Skeletal muscle tissue (tissue), 4 donors: ENCODE results near the gene FBXO8. TPM values are rescaled to one million over a fixed set of nuclear protein-coding genes. Genes with fewer than 3 reads are reported as not detected.

Experiments
- H3K27ac ChIP-seq: one replicate; pipeline ENCODE4 v1.7.0; 2013; ENCODE audit warnings: mild to moderate bottlenecking, low read depth, low read length, inconsistent platforms
- H3K27me3 ChIP-seq, 3 donors: one replicate each; pipeline ENCODE4 v1.7.0; 2013; ENCODE audit warnings: low read length in 3 of 3; ENCODE audit not compliant: control insufficient read depth in 3 of 3, insufficient read depth in 3 of 3
- H3K36me3 ChIP-seq, 3 donors: one replicate each; pipeline ENCODE4 v1.7.0; 2013; ENCODE audit warnings: low read length in 3 of 3; ENCODE audit not compliant: control insufficient read depth in 3 of 3, insufficient read depth in 3 of 3
- H3K4me1 ChIP-seq, 3 donors: one replicate each; pipeline ENCODE4 v1.7.0; 2013; ENCODE audit warnings: low read length in 3 of 3, mild to moderate bottlenecking in 3 of 3; ENCODE audit not compliant: control insufficient read depth in 3 of 3, insufficient read depth in 3 of 3
- H3K4me3 ChIP-seq, 3 donors: one replicate each; pipeline ENCODE4 v1.7.0; 2013; ENCODE audit warnings: low read length in 3 of 3
- H3K9ac ChIP-seq, 3 donors: one replicate each; pipeline ENCODE4 v1.7.0; 2013; ENCODE audit warnings: low read length in 3 of 3, mild to moderate bottlenecking in 3 of 3, moderate library complexity in 2 of 3, low read depth in 1 of 3
- H3K9me3 ChIP-seq, 3 donors: one replicate each; pipeline ENCODE4 v1.7.0; 2013; ENCODE audit warnings: low read length in 3 of 3; ENCODE audit not compliant: control insufficient read depth in 3 of 3
- total RNA-seq: library from RNA; depleted of rRNA; stranded (reverse); fragments of >200 nt; gene quantifications from one replicate; pipeline ENCODE4 v1.2.3, GENCODE V29; 2014
- donor health status: Osteomylitis.

FBXO8 gene, protein sequence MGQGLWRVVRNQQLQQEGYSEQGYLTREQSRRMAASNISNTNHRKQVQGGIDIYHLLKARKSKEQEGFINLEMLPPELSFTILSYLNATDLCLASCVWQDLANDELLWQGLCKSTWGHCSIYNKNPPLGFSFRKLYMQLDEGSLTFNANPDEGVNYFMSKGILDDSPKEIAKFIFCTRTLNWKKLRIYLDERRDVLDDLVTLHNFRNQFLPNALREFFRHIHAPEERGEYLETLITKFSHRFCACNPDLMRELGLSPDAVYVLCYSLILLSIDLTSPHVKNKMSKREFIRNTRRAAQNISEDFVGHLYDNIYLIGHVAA
- 30.3 TPM for total RNA-seq

DNA sequence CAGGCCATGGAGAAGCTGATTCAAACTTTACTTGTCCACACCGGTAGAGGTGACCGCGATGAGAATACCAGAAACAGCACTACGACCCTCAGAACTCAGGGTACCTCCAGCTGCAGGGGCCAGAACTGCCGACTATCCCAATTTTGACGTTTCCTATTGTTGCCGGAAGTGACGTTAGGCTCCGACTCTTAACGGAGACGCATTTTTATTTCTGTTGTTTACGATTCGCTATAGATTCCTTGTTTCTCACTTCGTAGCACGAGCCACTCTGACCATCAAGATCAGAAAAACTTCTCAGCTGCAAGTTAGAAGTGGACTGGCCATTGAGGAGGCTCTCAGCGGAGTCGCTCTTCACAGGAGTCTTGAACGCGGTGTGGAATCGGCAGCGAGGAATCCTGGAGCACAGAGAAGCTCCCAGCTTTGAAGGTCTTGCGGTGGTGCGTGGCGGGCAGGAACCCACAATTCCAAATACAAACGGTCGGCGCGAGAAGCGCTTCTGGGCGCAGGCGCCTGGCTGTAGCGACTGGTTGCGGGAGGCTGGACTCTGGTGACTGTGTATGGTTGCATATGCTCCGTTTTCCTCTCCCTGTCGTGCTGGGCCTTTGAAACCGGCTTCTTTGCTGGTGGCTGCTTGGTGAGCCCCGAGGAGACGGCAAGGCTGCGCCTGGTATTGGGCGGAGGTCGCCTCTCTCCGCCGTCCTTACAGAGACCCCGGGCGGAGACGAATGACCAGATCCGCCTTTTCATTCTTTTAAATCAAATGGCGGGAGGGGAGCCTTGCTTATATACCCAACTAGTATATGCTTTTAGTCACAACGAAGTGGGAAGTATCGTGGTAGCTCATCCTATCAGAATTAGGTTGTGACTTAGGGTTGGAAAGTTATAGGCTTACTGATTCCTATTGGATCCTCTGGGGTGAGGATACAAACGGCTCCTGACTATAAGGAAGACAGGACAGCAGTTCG, at the start of gene FBXO8, which contains the start of gene CEP44:
Gene FBXO8 (minus strand): TSS at position 161 of the 965 bp plus-strand sequence. CDS start 20,575 bp downstream, outside the sequence.
Gene CEP44 (plus strand): TSS at position 405 of the 965 bp plus-strand sequence. CDS start 15,211 bp downstream, outside the sequence.
- H3K36me3 ChIP-seq, result no peaks in the 10 kb centered on the region
- H3K4me1 ChIP-seq, result peaks cover 10 to 25% (median 20%) of the 10 kb centered on the region in 3 donors
- H3K4me3 ChIP-seq, result peak within 1 kb of the TSS; percentile 91 to 95 (median 91)
- no peaks in the 10 kb centered on the region for H3K27me3 ChIP-seq
- no peaks in the 10 kb centered on the region for H3K9me3 ChIP-seq
- H3K27ac ChIP-seq, result peak within 1 kb of the TSS; percentile 96
- peak within 1 kb of the TSS; percentile 96 to 99 (median 96) for H3K9ac ChIP-seq

DNA sequence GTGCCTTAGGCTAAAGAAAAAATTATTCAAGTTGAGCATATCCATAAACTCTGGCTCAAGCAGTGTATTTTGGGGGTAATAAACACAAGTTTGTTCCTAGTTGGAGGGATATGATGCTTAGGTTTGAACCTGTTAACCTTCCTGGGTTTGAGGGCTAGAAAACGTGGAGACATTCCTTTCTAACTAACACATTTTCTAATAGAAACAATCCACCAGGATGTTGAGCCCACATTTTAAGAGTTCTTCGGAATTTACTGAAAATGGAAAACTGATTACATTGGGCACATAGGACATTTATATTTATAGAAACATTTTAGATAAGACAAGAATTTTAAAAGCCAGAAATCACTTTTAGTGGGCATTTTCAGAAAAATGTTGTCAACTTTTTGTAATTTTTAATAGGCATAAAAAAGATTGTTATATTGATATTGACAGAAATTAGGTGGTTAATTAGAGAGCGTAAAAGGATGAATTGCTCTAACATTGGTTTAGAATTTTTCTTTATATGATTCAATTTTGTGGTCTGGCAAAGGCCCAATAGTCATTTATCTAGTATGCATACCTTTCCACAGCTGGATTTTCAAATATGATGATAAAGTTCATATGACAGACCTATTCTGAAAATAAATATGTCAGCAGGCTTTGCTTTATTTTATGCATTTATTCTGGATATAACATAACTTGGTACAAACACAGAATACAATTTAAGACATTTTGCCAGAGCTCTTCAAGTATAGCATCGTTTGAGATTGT, 49.5 kb upstream of the FBXO8 start:
- no peak overlapping the region for H3K4me3 ChIP-seq
- no peak overlapping the region for H3K9ac ChIP-seq
- H3K4me1 ChIP-seq, result no peaks in the 10 kb centered on the region
- no peaks in the 10 kb centered on the region for H3K36me3 ChIP-seq
- H3K27me3 ChIP-seq, result no peaks in the 10 kb centered on the region
- no peak overlapping the region for H3K27ac ChIP-seq
- no peaks in the 10 kb centered on the region for H3K9me3 ChIP-seq

DNA sequence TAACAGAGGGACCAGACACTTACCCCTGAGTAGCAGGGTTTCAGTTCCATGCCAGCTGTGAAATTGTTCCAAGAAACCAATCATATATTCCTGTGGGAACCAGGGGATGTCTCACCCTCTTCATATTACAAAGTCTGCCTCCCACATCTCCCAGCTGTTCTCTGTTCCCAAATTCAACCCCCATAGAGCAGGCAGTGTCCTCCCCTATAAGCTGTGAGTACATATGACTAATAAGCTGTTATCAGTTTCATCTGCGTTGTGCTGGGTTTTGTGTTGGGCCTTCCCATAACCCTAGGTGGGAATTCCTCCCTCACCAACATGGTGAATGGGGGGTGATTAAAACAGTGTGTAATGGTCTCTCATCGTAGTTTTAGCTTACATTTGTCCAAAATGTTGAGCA, 41.3 kb upstream of the FBXO8 start:
- H3K36me3 ChIP-seq, result no peaks in the 10 kb centered on the region
- no peak overlapping the region for H3K27ac ChIP-seq

DNA sequence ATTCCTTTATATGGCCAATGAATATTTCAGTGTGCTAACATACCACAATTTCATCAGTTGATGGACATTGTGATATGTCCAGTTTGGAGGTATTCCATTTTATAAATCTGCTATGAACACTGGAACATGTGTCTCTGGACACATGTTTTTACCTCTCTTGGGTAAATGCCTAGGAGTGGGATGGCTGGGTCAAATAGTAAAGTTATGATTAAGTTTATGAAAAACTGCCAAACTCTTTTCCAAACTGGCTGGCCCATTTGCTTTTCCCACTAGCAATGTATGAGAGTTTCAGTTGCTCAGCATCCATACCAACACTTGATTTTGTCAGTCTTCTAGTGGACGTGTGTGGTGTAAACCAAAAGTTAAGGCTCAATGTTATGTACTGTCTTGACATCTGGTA, 40.8 kb upstream of the FBXO8 start:
- no peaks in the 10 kb centered on the region for H3K9me3 ChIP-seq
- no peaks in the 10 kb centered on the region for H3K36me3 ChIP-seq
- no peaks in the 10 kb centered on the region for H3K27me3 ChIP-seq
- H3K4me1 ChIP-seq, result no peaks in the 10 kb centered on the region
- no peak overlapping the region for H3K27ac ChIP-seq
- no peak overlapping the region for H3K4me3 ChIP-seq
- no peak overlapping the region for H3K9ac ChIP-seq

More for the DNA sequence above, 41.3 kb upstream of the FBXO8 start:
- H3K27me3 ChIP-seq, result no peaks in the 10 kb centered on the region
- H3K4me1 ChIP-seq, result no peaks in the 10 kb centered on the region
- H3K9me3 ChIP-seq, result no peaks in the 10 kb centered on the region
- H3K9ac ChIP-seq, result no peak overlapping the region
- H3K4me3 ChIP-seq, result no peak overlapping the region

DNA sequence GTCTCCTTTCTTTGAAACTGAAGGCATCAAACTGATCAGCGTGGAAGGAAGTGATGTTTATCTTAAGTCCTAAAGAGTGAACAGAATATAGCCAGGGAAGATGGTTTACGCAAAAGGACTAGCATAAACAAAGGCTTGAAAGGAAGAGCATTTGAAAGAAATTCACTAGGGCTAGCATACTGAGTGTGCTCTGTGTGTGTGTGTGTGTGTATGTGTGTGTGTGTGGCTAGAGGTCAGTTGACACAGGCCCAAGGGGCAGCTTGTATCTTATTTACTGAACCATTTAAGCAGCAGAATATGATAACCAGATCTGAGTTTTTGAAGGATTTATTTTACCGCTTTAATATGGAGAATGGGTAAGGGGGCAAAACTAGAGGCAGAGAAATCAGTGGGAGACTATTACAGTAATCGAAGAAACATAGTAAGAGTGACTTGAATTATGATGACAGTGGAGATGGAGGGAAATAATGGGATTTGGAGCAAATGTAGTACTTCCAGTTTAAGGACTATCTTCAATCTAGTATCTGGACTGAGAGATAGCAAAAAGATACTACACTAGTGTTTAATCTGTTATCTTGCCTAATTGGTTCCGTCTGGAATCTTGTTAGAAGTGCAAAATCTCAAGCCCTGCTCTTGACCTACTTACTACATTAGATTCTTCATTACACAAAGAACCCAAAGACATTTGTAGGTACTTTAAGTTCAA, 37.2 kb upstream of the FBXO8 start:
- Histone ChIP-seq H3K27ac (no peak overlapping the region), H3K4me3 (no peak overlapping the region), H3K36me3 (peaks cover 3 to 11% (median 5%) of the 10 kb centered on the region in 3 donors), H3K27me3 (no peaks in the 10 kb centered on the region), H3K4me1 (no peaks in the 10 kb centered on the region), H3K9me3 (no peaks in the 10 kb centered on the region), H3K9ac (no peak overlapping the region)

DNA sequence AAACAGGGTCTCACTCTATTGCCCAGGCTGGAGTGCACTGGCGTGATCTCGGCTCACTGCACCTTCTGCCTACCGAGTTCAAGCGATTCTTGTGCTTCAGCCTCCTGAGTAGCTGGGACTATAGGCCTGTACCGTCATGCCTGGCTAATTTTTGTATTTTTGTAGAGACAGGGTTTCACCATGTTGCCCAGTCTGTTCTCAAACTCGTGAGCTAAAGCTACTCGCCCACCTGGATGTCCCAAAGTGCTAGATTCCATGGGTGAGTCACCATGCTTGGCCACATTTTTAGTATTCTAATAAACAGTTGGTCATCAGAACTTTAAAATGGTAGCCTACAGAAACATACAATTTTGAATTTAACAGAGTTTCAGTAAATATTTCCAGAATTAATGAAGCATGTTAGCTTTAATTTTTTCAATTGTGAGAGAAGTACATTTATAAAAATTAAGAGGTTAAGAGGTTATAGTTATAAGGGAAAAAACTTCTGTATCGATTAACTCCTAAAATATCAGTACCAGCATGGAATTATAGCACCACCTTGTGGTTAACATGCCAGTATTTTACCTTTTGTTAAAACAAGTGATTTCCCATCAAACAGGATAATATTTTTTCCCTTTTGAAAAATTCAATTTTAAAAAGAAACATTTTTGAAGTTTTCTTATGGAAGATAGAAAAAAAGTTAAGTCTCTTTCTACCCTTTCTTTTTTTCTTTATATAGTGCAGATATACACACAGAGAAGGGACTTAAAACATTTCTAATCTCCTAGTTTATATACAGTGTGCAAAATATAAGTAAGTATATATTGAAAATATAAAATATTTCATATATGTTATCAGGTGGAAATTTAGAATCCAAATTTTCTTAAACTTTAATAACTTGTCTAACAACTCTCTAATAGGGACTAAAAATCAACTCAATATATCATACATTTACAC, 35.6 kb upstream of the FBXO8 start:
- H3K27me3 ChIP-seq, result no peaks in the 10 kb centered on the region
- no peaks in the 10 kb centered on the region for H3K4me1 ChIP-seq
- H3K9me3 ChIP-seq, result no peaks in the 10 kb centered on the region
- H3K9ac ChIP-seq, result no peak overlapping the region
- no peak overlapping the region for H3K27ac ChIP-seq
- H3K36me3 ChIP-seq, result peaks cover 3 to 11% (median 5%) of the 10 kb centered on the region in 3 donors
- H3K4me3 ChIP-seq, result no peak overlapping the region

DNA sequence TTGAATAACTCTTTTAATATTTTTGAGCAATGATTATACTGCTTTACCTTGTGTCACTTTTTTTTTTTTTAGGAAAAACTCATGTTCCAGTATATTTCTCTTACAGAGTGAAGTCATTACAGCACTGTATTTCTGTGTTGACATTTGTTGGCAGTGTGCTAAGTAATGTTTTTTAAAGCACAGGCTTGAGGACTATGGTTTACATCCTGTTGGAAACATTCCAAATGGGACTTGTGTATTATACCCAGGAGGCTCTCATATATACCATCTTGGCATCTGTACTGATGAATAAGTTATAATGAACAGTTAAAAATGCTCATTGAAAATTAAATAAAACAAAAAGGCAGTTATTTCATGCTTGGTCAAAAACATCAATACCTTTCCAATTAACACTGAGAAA, 34.1 kb upstream of the FBXO8 start:
- Histone ChIP-seq H3K9ac (no peak overlapping the region), H3K4me1 (no peaks in the 10 kb centered on the region), H3K4me3 (no peak overlapping the region), H3K27me3 (no peaks in the 10 kb centered on the region), H3K36me3 (peaks cover 3 to 11% (median 11%) of the 10 kb centered on the region in 3 donors), H3K9me3 (no peaks in the 10 kb centered on the region), H3K27ac (no peak overlapping the region)

DNA sequence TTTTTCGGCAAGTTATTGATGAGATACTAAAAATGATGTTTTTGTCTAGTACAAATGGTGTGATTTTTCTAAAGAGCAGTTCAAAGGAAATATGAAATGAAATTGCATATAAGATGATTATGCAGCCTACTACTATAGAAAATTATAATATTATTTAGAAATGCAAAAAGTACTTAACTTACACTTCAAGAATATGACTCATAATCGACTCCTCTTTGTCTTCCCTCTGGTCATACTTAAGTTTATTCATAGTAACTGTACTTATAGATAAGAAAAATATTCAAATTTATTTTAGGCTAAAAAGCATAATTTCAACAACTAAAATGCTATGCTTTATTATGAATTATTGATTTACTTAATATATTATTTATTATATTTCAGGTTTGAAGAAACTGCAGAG, 33.5 kb upstream of the FBXO8 start:
- H3K4me3 ChIP-seq, result no peak overlapping the region
- H3K9ac ChIP-seq, result no peak overlapping the region
- no peak overlapping the region for H3K27ac ChIP-seq
- no peaks in the 10 kb centered on the region for H3K4me1 ChIP-seq
- H3K27me3 ChIP-seq, result no peaks in the 10 kb centered on the region
- H3K36me3 ChIP-seq, result peaks cover 3 to 14% (median 11%) of the 10 kb centered on the region in 3 donors
- no peaks in the 10 kb centered on the region for H3K9me3 ChIP-seq
